B cell (primary cell): Measurements from ENCODE around the gene TMEM30B. TPM values are rescaled to one million over a fixed set of nuclear protein-coding genes. Genes with fewer than 3 reads are reported as not detected.

ENCODE experiments used
- ATAC-seq: fragments of 200-7000 bp; cut with Tn5 transposase; one replicate; pipeline ENCODE4 v1.10.0; 2021; ENCODE audit warnings: low read depth, mild to moderate bottlenecking, moderate number of reproducible peaks, moderate library complexity
- CTCF ChIA-PET: fragments of 350-600 bp; sonication (Branson Sonifier 250); formaldehyde crosslinking; loops from one replicate; lab custom pipeline; 2021; ENCODE audit warnings: antibody characterized with exemption, inconsistent platforms; lab: Charles Lee
- POLR2A ChIA-PET: fragments of 350-600 bp; sonication (Branson Sonifier 250); formaldehyde crosslinking; loops from one replicate; lab custom pipeline; 2021; ENCODE audit warnings: antibody characterized with exemption; lab: Charles Lee
- DNase-seq: peaks from one replicate; pipeline ENCODE4 v3.0.0; 2013
- H2AFZ ChIP-seq: 2 replicates; pipeline ENCODE4 v1.6.1; 2012; ENCODE audit warnings: mild to moderate bottlenecking, low read depth, low read length; ENCODE audit not compliant: insufficient read depth, poor library complexity, severe bottlenecking
- H3K27ac ChIP-seq, 2 donors: 1 replicate in 1 of 2; 2 replicates in 1 of 2; pipeline ENCODE4 v1.5.1; 2012 to 2013; ENCODE audit warnings: low read length in 2 of 2, mild to moderate bottlenecking in 2 of 2, moderate library complexity in 1 of 2
- H3K27me3 ChIP-seq, 4 experiments: fragments of 200-600 bp in 1 of 4; sonication (generic) in 1 of 4; replicated peaks in 1 of 4; 1 replicate in 2 of 4; 2 replicates in 2 of 4; pipeline versions ENCODE4 v1.6.1 to v1.7.0; 2013 to 2016; ENCODE audit warnings: low read length in 3 of 4, mild to moderate bottlenecking in 2 of 4, mixed read lengths in 1 of 4, moderate library complexity in 1 of 4; ENCODE audit not compliant: insufficient read depth in 4 of 4, control insufficient read depth in 3 of 4; ENCODE audit errors: control extremely low read depth in 1 of 4
- H3K36me3 ChIP-seq, 2 experiments: replicated peaks in 1 of 2; 1 replicate in 1 of 2; 2 replicates in 1 of 2; pipeline versions ENCODE4 v1.6.1 to v1.7.1; 2013; ENCODE audit warnings: low read length in 1 of 2; ENCODE audit not compliant: insufficient read depth in 2 of 2, control insufficient read depth in 1 of 2; ENCODE audit errors: control extremely low read depth in 1 of 2, extremely low read depth in 1 of 2
- H3K4me1 ChIP-seq, 2 donors: fragments of 200-600 bp in 1 of 2; sonication (generic) in 1 of 2; 1 replicate in 1 of 2; 2 replicates in 1 of 2; pipeline versions ENCODE4 v1.5.1 to v1.6.1; 2013 to 2017; ENCODE audit warnings: low read length in 2 of 2; ENCODE audit not compliant: control insufficient read depth in 2 of 2, insufficient read depth in 2 of 2
- H3K4me2 ChIP-seq: replicated peaks from 2 replicates; pipeline ENCODE3; 2012; ENCODE audit warnings: mild to moderate bottlenecking, low read depth, low read length; ENCODE audit not compliant: poor library complexity, severe bottlenecking
- H3K4me3 ChIP-seq, 5 experiments: fragments of 200-600 bp in 1 of 5; sonication (generic) in 1 of 5; 1 replicate in 3 of 5; 2 replicates in 2 of 5; pipeline versions ENCODE4 v1.5.1 to v1.7.0; 2011 to 2016; ENCODE audit warnings: low read length in 4 of 5, mild to moderate bottlenecking in 4 of 5, low read depth in 2 of 5, control low read depth in 1 of 5, moderate library complexity in 1 of 5; ENCODE audit not compliant: insufficient read depth in 1 of 5; ENCODE audit errors: control extremely low read depth in 1 of 5, extremely low read depth in 1 of 5
- H3K79me2 ChIP-seq: fragments of 200-600 bp; sonication (generic); one replicate; pipeline ENCODE4 v1.6.0; 2016; ENCODE audit warnings: low read length; ENCODE audit not compliant: control insufficient read depth, insufficient read depth
- H3K9ac ChIP-seq: fragments of 200-600 bp; sonication (generic); 2 replicates; pipeline ENCODE4 v1.6.1; 2017; ENCODE audit warnings: mild to moderate bottlenecking, low read length, moderate library complexity
- H3K9me3 ChIP-seq, 3 donors: one replicate each; pipeline versions ENCODE4 v1.6.1 to v1.7.1; 2013; ENCODE audit warnings: low read length in 2 of 3; ENCODE audit not compliant: control insufficient read depth in 2 of 3, insufficient read depth in 1 of 3; ENCODE audit errors: control extremely low read depth in 1 of 3
- H4K20me1 ChIP-seq: 2 replicates; pipeline ENCODE4 v1.6.0; 2012; ENCODE audit warnings: mild to moderate bottlenecking, low read length; ENCODE audit not compliant: insufficient read depth, control insufficient read depth, poor library complexity, severe bottlenecking
- H3K27ac Mint-ChIP-seq: one replicate; pipeline ENCODE4 v1.8.0; 2021; ENCODE audit warnings: mixed read lengths
- H3K27me3 Mint-ChIP-seq: one replicate; pipeline ENCODE4 v1.8.0; 2021; ENCODE audit warnings: mixed read lengths
- H3K4me1 Mint-ChIP-seq: one replicate; pipeline ENCODE4 v1.8.0; 2021; ENCODE audit warnings: mixed read lengths
- H3K4me3 Mint-ChIP-seq: one replicate; pipeline ENCODE4 v1.8.0; 2021; ENCODE audit warnings: mixed read lengths
- H3K9me3 Mint-ChIP-seq: one replicate; pipeline ENCODE4 v1.8.0; 2022; ENCODE audit warnings: mixed read lengths; ENCODE audit not compliant: insufficient read depth
- CTCF ChIP-seq: fragments of 200-600 bp; IDR thresholded peaks from one replicate; pipeline ENCODE4 v1.8.0; 2022; ENCODE audit warnings: antibody characterized with exemption, mild to moderate bottlenecking
- EZH2 ChIP-seq: IDR thresholded peaks from 2 replicates; pipeline ENCODE4 v1.6.1; 2012; ENCODE audit warnings: borderline replicate concordance, low read depth, mild to moderate bottlenecking, moderate library complexity, low read length; ENCODE audit not compliant: insufficient read depth, poor library complexity, severe bottlenecking
- WGBS: methylation state at CpG from one replicate; pipeline ENCODE4 v1.1.5; 2013; ENCODE audit warnings: missing lambda C conversion rate; ENCODE audit not compliant: insufficient coverage; 5-methylcytosine and 5-hydroxymethylcytosine counted together
- intact Hi-C: fragments of 100-400 bp; cut with micrococcal nuclease; formaldehyde crosslinking; loops from one replicate; pipeline ENCODE4 v1.10.0; 2022
- polyA plus RNA-seq: library from polyadenylated mRNA; depleted of rRNA; stranded (reverse); fragments of >200 nt; gene quantifications from 2 replicates; pipeline ENCODE4 v1.2.3, GENCODE V29; 2012
- total RNA-seq, 2 donors: library from RNA; stranded (reverse); fragments of 120-200 nt in 1 of 2; gene quantifications; 1 replicate in 1 of 2; 2 replicates in 1 of 2; pipeline versions ENCODE4 v1.2.3 to v1.2.4, GENCODE V29; 2013 to 2022

TMEM30B gene
- total and polyA plus RNA-seq, 2 donors (not counting 1 experiment from before 2014, with no cell fraction given), result 0.19 to 0.20 TPM

DNA sequence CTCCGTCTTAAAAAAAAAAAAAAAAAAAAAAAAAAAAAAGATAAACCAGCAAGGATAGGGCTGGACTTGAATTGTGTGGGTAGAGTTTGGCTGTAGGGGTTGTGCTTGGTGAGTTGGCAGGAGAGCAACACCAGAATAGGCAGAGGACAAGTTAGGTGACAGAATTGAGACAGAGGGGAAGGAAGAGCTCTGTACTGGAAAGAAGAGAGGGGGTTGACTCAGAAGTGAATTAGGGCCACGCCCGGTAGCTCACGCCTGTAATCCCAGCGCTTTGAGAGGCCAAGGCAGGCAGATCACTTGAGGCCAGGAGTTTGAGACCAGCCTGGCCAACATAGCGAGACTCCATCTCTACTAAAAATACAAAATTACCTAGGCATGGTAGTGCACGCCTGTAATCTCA lies 6.1 kb upstream of the TMEM30B start:
- Histone ChIP-seq H3K36me3 (no peaks in the 10 kb centered on the region), H3K4me1 (no peaks in the 10 kb centered on the region), H3K27ac (no peak overlapping the region), H2AFZ (no peak overlapping the region), H4K20me1 (no peaks in the 10 kb centered on the region), H3K79me2 (no peaks in the 10 kb centered on the region), H3K9ac (no peak overlapping the region), H3K9me3 (no peaks in the 10 kb centered on the region), H3K27me3 (peaks cover 0 to 8% (median 6%) of the 10 kb centered on the region in 4 experiments), H3K4me2 (no peak overlapping the region), H3K4me3 (no peak overlapping the region)
- ATAC-seq (no peak), DNase-seq (no peak)
- intact Hi-C loops, result no loop called here
- Mint-ChIP-seq H3K4me3 (no peak overlapping the region), H3K9me3 (no peaks in the 10 kb centered on the region), H3K4me1 (no peaks in the 10 kb centered on the region), H3K27me3 (peaks cover 47% of the 10 kb centered on the region), H3K27ac (no peak overlapping the region)
- no peak for TF ChIP-seq CTCF
- no peak for TF ChIP-seq EZH2
- POLR2A ChIA-PET, result no interaction called here
- CTCF ChIA-PET, result interaction anchor here (1.0 kb wide), 1 partner anchor 20 kb away, joined by 3 read pairs; no protein-coding TSS in a partner anchor
- no CpG with 5 or more reads among the region's 7 CpGs for WGBS

- CTCF ChIA-PET, result interaction anchor here (0.7 to 1.3 kb wide), 5 partner anchors 8 to 935 kb away, joined by 3 to 6 read pairs (median 3); no protein-coding TSS in a partner anchor
- Histone ChIP-seq H3K79me2 (no peaks in the 10 kb centered on the region), H4K20me1 (no peaks in the 10 kb centered on the region), H3K9me3 (peaks cover 0 to 4% (median 0%) of the 10 kb centered on the region in 3 donors), H3K27ac (no peak overlapping the region), H2AFZ (no peak overlapping the region), H3K36me3 (no peaks in the 10 kb centered on the region), H3K4me3 (no peak overlapping the region), H3K9ac (no peak overlapping the region), H3K4me1 (peaks cover 6 to 11% of the 10 kb centered on the region in 2 donors), H3K27me3 (peaks cover 0 to 15% (median 13%) of the 10 kb centered on the region in 4 experiments), H3K4me2 (no peak overlapping the region)
- DNase-seq (no peak), ATAC-seq (no peak)
- 100% methylated on average over 1 of the region's 4 CpGs for WGBS
- H3K9me3 Mint-ChIP-seq, result no peaks in the 10 kb centered on the region
- no peak overlapping the region for H3K27ac Mint-ChIP-seq
- TF ChIP-seq CTCF, result no peak
- no peak for TF ChIP-seq EZH2
- H3K27me3 Mint-ChIP-seq, result peaks cover 50% of the 10 kb centered on the region
- intact Hi-C loops, result no loop called here
- H3K4me3 Mint-ChIP-seq, result no peak overlapping the region
- H3K4me1 Mint-ChIP-seq, result peaks cover 7% of the 10 kb centered on the region
- POLR2A ChIA-PET, result no interaction called here
Measured at GRCh38 chr14:61285364-61285763, 4.2 kb upstream of the TMEM30B start.
